HL-60 (cell line): Measurements from ENCODE around the gene LRRIQ1.

Experiments
- DNase-seq, 2 experiments: peaks; one replicate each; pipeline ENCODE4 v3.0.0-alpha.2; 2010 to 2020; ENCODE audit warnings: low read depth in 1 of 2, low spot score in 1 of 2
- H3K27ac ChIP-seq: fragments of 250-450 bp; sonication (Bioruptor Pico); replicated peaks from 2 replicates; pipeline ENCODE4 v1.5.1; 2020; ENCODE audit warnings: mild to moderate bottlenecking, moderate library complexity
- H3K27me3 ChIP-seq: fragments of 250-450 bp; sonication (Bioruptor Pico); 2 replicates; pipeline ENCODE4 v1.5.1; 2021; ENCODE audit warnings: mild to moderate bottlenecking, moderate library complexity; ENCODE audit not compliant: insufficient read depth, poor library complexity, severe bottlenecking
- H3K4me3 ChIP-seq: replicated peaks from 2 replicates; pipeline ENCODE4 v1.5.1; 2011; ENCODE audit warnings: mild to moderate bottlenecking, control low read depth, low read length; ENCODE audit not compliant: insufficient read depth
- CTCF ChIP-seq: IDR thresholded peaks from one replicate; pipeline ENCODE4 v1.5.1; 2011; ENCODE audit warnings: low read length, control low read depth, inconsistent platforms; ENCODE audit not compliant: insufficient read depth
- GABPA ChIP-seq: IDR thresholded peaks from 2 replicates; pipeline ENCODE4 v1.6.1; 2012; ENCODE audit warnings: low read depth
- POLR2AphosphoS5 ChIP-seq: IDR thresholded peaks from 2 replicates; pipeline ENCODE4 v1.6.1; 2012; ENCODE audit warnings: low read depth
- REST ChIP-seq: IDR thresholded peaks from 2 replicates; pipeline ENCODE4 v1.6.1; 2012; ENCODE audit warnings: low read depth; ENCODE audit not compliant: insufficient replicate concordance
- SPI1 ChIP-seq: IDR thresholded peaks from 2 replicates; pipeline ENCODE4 v1.6.1; 2012; ENCODE audit warnings: low read depth, mild to moderate bottlenecking, borderline replicate concordance

Gene LRRIQ1

GRCh38 chr12:85005615-85006014 is 30.5 kb upstream of the LRRIQ1 start:
- Histone ChIP-seq H3K4me3 (no peak overlapping the region), H3K27ac (no peak overlapping the region), H3K27me3 (no peaks in the 10 kb centered on the region)
- no peak for DNase-seq
- no peak for TF ChIP-seq CTCF
- no peak for TF ChIP-seq REST
- TF ChIP-seq SPI1, result no peak
- no peak for TF ChIP-seq POLR2AphosphoS5
- no peak for TF ChIP-seq GABPA

GRCh38 chr12:85006206-85006605 is 29.9 kb upstream of the LRRIQ1 start:
- Histone ChIP-seq H3K4me3 (no peak overlapping the region), H3K27me3 (no peaks in the 10 kb centered on the region), H3K27ac (no peak overlapping the region)
- no peak for DNase-seq
- TF ChIP-seq SPI1, result no peak
- no peak for TF ChIP-seq POLR2AphosphoS5
- TF ChIP-seq GABPA, result no peak
- no peak for TF ChIP-seq REST
- TF ChIP-seq CTCF, result no peak

GRCh38 chr12:85007836-85008235 is 28.3 kb upstream of the LRRIQ1 start:
- no peak for TF ChIP-seq GABPA
- TF ChIP-seq REST, result no peak
- no peak for TF ChIP-seq POLR2AphosphoS5
- no peak for TF ChIP-seq CTCF
- no peak for TF ChIP-seq SPI1
- Histone ChIP-seq H3K4me3 (no peak overlapping the region), H3K27me3 (no peaks in the 10 kb centered on the region), H3K27ac (no peak overlapping the region)
- no peak for DNase-seq
